Testis (tissue), 2 donors: Measurements from ENCODE around the gene MAML2.

Source experiments
- POLR2A ChIP-seq: fragments of 450-650 bp; IDR thresholded peaks from one replicate; pipeline ENCODE4 v1.6.1; 2017; ENCODE audit warnings: antibody characterized with exemption, mild to moderate bottlenecking, moderate library complexity
- TF ChIP-seq, protein P1 (sequence below), 3 experiments: fragments of 450-650 bp in 2 of 3; fragments of 200-600 bp in 1 of 3; sonication (generic) in 1 of 3; IDR thresholded peaks; one replicate each; pipeline ENCODE4 v1.5.1; 2016 to 2019; ENCODE audit warnings: antibody characterized with exemption in 3 of 3, mild to moderate bottlenecking in 2 of 3, moderate library complexity in 1 of 3

DNA sequence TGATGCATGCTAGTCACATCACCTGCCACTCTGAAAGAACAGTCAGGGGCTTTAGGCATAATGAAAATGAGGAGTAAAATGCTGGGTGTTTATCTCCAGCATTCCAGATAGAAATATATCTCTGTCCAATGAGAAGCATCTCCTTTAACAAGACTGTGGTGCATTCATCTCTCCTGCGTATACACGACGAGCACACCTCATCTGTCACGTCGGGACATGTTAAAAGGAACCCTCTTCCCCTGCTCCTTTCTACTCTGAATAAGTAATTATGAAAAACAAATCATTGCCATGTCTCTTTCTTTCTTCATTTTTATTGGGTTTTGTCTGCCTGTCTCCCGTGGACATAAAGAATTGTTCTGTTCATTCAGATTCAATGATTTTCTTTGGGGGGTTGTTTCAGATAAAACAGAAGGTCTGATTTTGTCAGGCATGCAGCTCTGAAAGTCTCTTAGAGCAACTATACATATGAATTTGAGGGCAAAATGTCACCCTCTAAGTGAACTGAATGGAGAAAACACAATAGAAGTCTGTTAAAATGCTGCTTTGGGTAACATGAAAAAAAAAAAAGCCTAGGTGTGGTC, 195.0 kb downstream of the MAML2 start:
- TF ChIP-seq, protein P1, sequence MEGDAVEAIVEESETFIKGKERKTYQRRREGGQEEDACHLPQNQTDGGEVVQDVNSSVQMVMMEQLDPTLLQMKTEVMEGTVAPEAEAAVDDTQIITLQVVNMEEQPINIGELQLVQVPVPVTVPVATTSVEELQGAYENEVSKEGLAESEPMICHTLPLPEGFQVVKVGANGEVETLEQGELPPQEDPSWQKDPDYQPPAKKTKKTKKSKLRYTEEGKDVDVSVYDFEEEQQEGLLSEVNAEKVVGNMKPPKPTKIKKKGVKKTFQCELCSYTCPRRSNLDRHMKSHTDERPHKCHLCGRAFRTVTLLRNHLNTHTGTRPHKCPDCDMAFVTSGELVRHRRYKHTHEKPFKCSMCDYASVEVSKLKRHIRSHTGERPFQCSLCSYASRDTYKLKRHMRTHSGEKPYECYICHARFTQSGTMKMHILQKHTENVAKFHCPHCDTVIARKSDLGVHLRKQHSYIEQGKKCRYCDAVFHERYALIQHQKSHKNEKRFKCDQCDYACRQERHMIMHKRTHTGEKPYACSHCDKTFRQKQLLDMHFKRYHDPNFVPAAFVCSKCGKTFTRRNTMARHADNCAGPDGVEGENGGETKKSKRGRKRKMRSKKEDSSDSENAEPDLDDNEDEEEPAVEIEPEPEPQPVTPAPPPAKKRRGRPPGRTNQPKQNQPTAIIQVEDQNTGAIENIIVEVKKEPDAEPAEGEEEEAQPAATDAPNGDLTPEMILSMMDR (IDR thresholded peaks at IDR 0.05): no peak
- no peak for TF ChIP-seq POLR2A
